Neural cell (in vitro differentiated cells): ENCODE results near the gene AP3B1. TPM values are rescaled to one million over a fixed set of nuclear protein-coding genes. Genes with fewer than 3 reads are reported as not detected.

Source experiments
- H2AFZ ChIP-seq: fragments of 200-600, 300-800 bp; sonication (generic), shearing (Covaris generic); 2 replicates; pipeline ENCODE4 v1.6.0; 2014; ENCODE audit warnings: low read depth, mild to moderate bottlenecking, antibody characterized with exemption, low read length, moderate library complexity
- H3F3A ChIP-seq: fragments of 200-600 bp; shearing (Covaris generic); 2 replicates; pipeline ENCODE4 v1.6.1; 2016; ENCODE audit warnings: mild to moderate bottlenecking, moderate library complexity, mixed read lengths, antibody characterized with exemption, low read length; ENCODE audit not compliant: insufficient read depth, poor library complexity, severe bottlenecking
- H3K27ac ChIP-seq: fragments of 200-600, 300-800 bp; sonication (generic), shearing (Covaris generic); 2 replicates; pipeline ENCODE4 v1.5.1; 2014; ENCODE audit warnings: mild to moderate bottlenecking, low read length, moderate library complexity
- H3K27me3 ChIP-seq: fragments of 300-800, 200-600 bp; sonication (generic), shearing (Covaris generic); 2 replicates; pipeline ENCODE4 v1.6.0; 2014; ENCODE audit warnings: mild to moderate bottlenecking, low read depth, low read length, moderate library complexity; ENCODE audit not compliant: insufficient read depth
- H3K36me3 ChIP-seq: fragments of 300-800, 200-600 bp; sonication (generic), shearing (Covaris generic); 2 replicates; pipeline ENCODE4 v1.5.1; 2014; ENCODE audit warnings: mild to moderate bottlenecking, antibody characterized with exemption, low read length, moderate library complexity; ENCODE audit not compliant: insufficient read depth
- H3K4me2 ChIP-seq: fragments of 300-800, 200-600 bp; sonication (generic), shearing (Covaris generic); 2 replicates; pipeline ENCODE4 v1.6.0; 2014; ENCODE audit warnings: mild to moderate bottlenecking, low read length
- H3K4me3 ChIP-seq: fragments of 300-800, 200-600 bp; sonication (generic), shearing (Covaris generic); 2 replicates; pipeline ENCODE4 v1.5.1; 2014; ENCODE audit warnings: mild to moderate bottlenecking, low read length, moderate library complexity
- H3K79me2 ChIP-seq: fragments of 200-600 bp; shearing (Covaris generic); replicated peaks from 2 replicates; pipeline ENCODE4 v1.6.0; 2014; ENCODE audit warnings: mild to moderate bottlenecking, low read length, moderate library complexity; ENCODE audit not compliant: insufficient read depth
- H3K9ac ChIP-seq: fragments of 300-800, 200-600 bp; sonication (generic), shearing (Covaris generic); 2 replicates; pipeline ENCODE4 v1.6.1; 2016; ENCODE audit warnings: mild to moderate bottlenecking, low read length, mixed read lengths
- H3K9me2 ChIP-seq: fragments of 200-600 bp; shearing (Covaris generic); 2 replicates; pipeline ENCODE4 v1.6.1; 2016; ENCODE audit warnings: mild to moderate bottlenecking, low read length, mixed read lengths; ENCODE audit not compliant: insufficient read depth
- H3K9me3 ChIP-seq: fragments of 200-600, 300-800 bp; sonication (generic), shearing (Covaris generic); 2 replicates; pipeline ENCODE4 v1.6.1; 2016; ENCODE audit warnings: mild to moderate bottlenecking, mixed run types, low read length, moderate library complexity, mixed read lengths
- H4K20me1 ChIP-seq: fragments of 200-600 bp; shearing (Covaris generic); 2 replicates; pipeline ENCODE4 v1.6.1; 2016; ENCODE audit warnings: mild to moderate bottlenecking, mixed run types; ENCODE audit not compliant: insufficient read depth
- EP300 ChIP-seq: fragments of 450-650 bp; conservative IDR thresholded peaks from 2 replicates; pipeline ENCODE4 v1.6.1; 2014; ENCODE audit warnings: antibody characterized with exemption, mild to moderate bottlenecking, moderate library complexity; ENCODE audit not compliant: poor library complexity, severe bottlenecking
- EZH2 ChIP-seq: fragments of 200-600, 300-800 bp; shearing (Covaris generic), sonication (generic); IDR thresholded peaks from 2 replicates; pipeline ENCODE4 v1.6.1; 2014; ENCODE audit warnings: antibody characterized with exemption, low read length, borderline replicate concordance, mild to moderate bottlenecking; ENCODE audit not compliant: insufficient read depth, poor library complexity, severe bottlenecking
- MXI1 ChIP-seq: fragments of 450-650 bp; conservative IDR thresholded peaks from 2 replicates; pipeline ENCODE4 v1.6.1; 2014; ENCODE audit warnings: antibody characterized with exemption, mild to moderate bottlenecking; ENCODE audit not compliant: poor library complexity, severe bottlenecking
- POLR2AphosphoS5 ChIP-seq: IDR thresholded peaks from 2 replicates; pipeline ENCODE4 v1.6.1; 2012
- RAD21 ChIP-seq: fragments of 450-650 bp; conservative IDR thresholded peaks from 2 replicates; pipeline ENCODE4 v1.6.1; 2014; ENCODE audit warnings: antibody characterized with exemption, mild to moderate bottlenecking, moderate library complexity
- SMC3 ChIP-seq: fragments of 450-650 bp; conservative IDR thresholded peaks from 2 replicates; pipeline ENCODE4 v1.6.1; 2014; ENCODE audit warnings: antibody characterized with exemption, mild to moderate bottlenecking, moderate library complexity; ENCODE audit not compliant: poor library complexity
- TAF1 ChIP-seq: IDR thresholded peaks from 2 replicates; pipeline ENCODE4 v1.6.1; 2012; ENCODE audit warnings: low read depth
- polyA plus RNA-seq: library from polyadenylated mRNA; depleted of rRNA; stranded (reverse); fragments of >200 nt; gene quantifications from 2 replicates; pipeline ENCODE4 v1.2.3, GENCODE V29; 2014
- TF ChIP-seq, protein P1 (sequence below): IDR thresholded peaks from 2 replicates; pipeline ENCODE4 v1.6.1; 2012; ENCODE audit warnings: borderline replicate concordance
- TF ChIP-seq, protein P2 (sequence below): fragments of 450-650 bp; IDR thresholded peaks from 2 replicates; pipeline ENCODE4 v1.5.1; 2014; ENCODE audit warnings: antibody characterized with exemption, mild to moderate bottlenecking, moderate library complexity; ENCODE audit not compliant: poor library complexity, severe bottlenecking

AP3B1 gene
- polyA plus RNA-seq, 1 donor from 2014 or later, result 8.5 TPM

DNA sequence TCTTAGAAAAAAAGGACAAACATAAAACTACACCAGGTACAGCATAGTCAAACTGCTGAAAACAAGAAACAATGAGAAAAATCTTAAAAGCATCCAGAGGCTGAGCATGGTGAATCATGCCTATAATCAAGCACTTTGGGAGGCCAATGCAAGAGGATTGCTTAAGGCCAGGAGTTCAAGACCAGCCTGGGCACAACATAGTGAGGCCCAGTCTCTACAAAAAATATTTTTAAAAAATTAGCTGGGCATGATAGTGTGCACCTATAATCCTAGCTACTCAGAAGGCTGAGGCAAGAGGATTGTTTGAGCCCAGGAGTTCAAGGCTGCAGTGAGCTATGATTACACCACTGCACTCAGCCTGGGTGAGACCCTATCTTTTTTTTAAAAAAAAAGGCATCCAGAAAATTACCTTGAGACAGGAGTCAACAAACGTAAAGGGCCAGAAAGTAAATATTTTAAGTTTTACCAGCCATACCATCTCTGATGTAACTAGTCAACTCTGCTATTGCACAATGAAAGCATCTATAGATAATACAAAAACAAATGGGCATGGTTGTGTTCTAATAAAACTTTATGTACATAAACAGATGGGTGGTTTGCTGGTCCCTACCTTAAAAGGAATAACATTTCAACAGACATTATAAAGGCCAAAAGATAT lies 19.8 kb downstream of the AP3B1 start:
- Histone ChIP-seq H3K27ac (no peak overlapping the region), H3K36me3 (no peaks in the 10 kb centered on the region), H3K4me3 (no peak overlapping the region), H3F3A (no peaks in the 10 kb centered on the region), H3K9ac (no peak overlapping the region), H3K9me2 (no peaks in the 10 kb centered on the region), H4K20me1 (no peaks in the 10 kb centered on the region), H3K9me3 (no peaks in the 10 kb centered on the region), H3K79me2 (no peaks in the 10 kb centered on the region), H2AFZ (no peak overlapping the region), H3K4me2 (no peak overlapping the region), H3K27me3 (no peaks in the 10 kb centered on the region)
- TF ChIP-seq, protein P1, sequence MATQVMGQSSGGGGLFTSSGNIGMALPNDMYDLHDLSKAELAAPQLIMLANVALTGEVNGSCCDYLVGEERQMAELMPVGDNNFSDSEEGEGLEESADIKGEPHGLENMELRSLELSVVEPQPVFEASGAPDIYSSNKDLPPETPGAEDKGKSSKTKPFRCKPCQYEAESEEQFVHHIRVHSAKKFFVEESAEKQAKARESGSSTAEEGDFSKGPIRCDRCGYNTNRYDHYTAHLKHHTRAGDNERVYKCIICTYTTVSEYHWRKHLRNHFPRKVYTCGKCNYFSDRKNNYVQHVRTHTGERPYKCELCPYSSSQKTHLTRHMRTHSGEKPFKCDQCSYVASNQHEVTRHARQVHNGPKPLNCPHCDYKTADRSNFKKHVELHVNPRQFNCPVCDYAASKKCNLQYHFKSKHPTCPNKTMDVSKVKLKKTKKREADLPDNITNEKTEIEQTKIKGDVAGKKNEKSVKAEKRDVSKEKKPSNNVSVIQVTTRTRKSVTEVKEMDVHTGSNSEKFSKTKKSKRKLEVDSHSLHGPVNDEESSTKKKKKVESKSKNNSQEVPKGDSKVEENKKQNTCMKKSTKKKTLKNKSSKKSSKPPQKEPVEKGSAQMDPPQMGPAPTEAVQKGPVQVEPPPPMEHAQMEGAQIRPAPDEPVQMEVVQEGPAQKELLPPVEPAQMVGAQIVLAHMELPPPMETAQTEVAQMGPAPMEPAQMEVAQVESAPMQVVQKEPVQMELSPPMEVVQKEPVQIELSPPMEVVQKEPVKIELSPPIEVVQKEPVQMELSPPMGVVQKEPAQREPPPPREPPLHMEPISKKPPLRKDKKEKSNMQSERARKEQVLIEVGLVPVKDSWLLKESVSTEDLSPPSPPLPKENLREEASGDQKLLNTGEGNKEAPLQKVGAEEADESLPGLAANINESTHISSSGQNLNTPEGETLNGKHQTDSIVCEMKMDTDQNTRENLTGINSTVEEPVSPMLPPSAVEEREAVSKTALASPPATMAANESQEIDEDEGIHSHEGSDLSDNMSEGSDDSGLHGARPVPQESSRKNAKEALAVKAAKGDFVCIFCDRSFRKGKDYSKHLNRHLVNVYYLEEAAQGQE, result no peak
- no peak for TF ChIP-seq TAF1
- TF ChIP-seq, protein P2, sequence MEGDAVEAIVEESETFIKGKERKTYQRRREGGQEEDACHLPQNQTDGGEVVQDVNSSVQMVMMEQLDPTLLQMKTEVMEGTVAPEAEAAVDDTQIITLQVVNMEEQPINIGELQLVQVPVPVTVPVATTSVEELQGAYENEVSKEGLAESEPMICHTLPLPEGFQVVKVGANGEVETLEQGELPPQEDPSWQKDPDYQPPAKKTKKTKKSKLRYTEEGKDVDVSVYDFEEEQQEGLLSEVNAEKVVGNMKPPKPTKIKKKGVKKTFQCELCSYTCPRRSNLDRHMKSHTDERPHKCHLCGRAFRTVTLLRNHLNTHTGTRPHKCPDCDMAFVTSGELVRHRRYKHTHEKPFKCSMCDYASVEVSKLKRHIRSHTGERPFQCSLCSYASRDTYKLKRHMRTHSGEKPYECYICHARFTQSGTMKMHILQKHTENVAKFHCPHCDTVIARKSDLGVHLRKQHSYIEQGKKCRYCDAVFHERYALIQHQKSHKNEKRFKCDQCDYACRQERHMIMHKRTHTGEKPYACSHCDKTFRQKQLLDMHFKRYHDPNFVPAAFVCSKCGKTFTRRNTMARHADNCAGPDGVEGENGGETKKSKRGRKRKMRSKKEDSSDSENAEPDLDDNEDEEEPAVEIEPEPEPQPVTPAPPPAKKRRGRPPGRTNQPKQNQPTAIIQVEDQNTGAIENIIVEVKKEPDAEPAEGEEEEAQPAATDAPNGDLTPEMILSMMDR, result no peak
- no peak for TF ChIP-seq RAD21
- TF ChIP-seq POLR2AphosphoS5, result no peak
- TF ChIP-seq SMC3, result no peak
- no peak for TF ChIP-seq EZH2
- TF ChIP-seq MXI1, result no peak
- no peak for TF ChIP-seq EP300

DNA sequence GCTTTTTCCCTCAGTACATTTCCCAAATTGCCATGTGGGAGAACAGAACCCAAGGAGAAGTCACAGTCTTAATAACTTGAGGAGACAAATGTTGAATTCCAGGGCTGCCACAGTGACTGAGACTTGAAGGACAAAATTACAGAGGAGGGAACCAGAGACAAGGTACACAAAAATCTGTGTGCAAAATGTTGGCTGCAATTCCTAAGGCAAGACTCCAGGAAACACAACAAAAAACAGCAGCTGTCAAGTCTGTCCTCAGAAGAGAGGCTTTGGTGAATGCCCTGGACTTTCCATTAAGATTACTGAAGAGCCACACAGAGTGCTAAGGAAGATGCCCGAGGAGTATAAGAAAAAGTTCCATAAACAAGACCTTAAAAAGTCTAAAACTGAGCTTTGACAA lies 21.1 kb downstream of the AP3B1 start:
- Histone ChIP-seq H3K9me2 (no peaks in the 10 kb centered on the region), H3K9ac (no peak overlapping the region), H3K9me3 (no peaks in the 10 kb centered on the region), H3K27me3 (no peaks in the 10 kb centered on the region), H3K79me2 (no peaks in the 10 kb centered on the region), H2AFZ (no peak overlapping the region), H3K4me3 (no peak overlapping the region), H4K20me1 (no peaks in the 10 kb centered on the region), H3K36me3 (no peaks in the 10 kb centered on the region), H3K4me2 (no peak overlapping the region), H3K27ac (no peak overlapping the region), H3F3A (no peaks in the 10 kb centered on the region)
- no peak for TF ChIP-seq SMC3
- TF ChIP-seq EP300, result no peak
- TF ChIP-seq, protein P2, result no peak
- TF ChIP-seq POLR2AphosphoS5, result no peak
- TF ChIP-seq, protein P1, result no peak
